Measurements from ENCODE around the gene GNL1. TPM values are rescaled to one million over a fixed set of nuclear protein-coding genes. Genes with fewer than 3 reads are reported as not detected.
"Not testable (repeated sequence)": the region's sequence is repeated elsewhere in the genome, so short reads cannot be mapped to it uniquely, and the experiment has no call there.

The GNL1 gene
- total and polyA plus RNA-seq, 4 donors: 41.0 to 68.5 (median 54.6) TPM

DNA sequence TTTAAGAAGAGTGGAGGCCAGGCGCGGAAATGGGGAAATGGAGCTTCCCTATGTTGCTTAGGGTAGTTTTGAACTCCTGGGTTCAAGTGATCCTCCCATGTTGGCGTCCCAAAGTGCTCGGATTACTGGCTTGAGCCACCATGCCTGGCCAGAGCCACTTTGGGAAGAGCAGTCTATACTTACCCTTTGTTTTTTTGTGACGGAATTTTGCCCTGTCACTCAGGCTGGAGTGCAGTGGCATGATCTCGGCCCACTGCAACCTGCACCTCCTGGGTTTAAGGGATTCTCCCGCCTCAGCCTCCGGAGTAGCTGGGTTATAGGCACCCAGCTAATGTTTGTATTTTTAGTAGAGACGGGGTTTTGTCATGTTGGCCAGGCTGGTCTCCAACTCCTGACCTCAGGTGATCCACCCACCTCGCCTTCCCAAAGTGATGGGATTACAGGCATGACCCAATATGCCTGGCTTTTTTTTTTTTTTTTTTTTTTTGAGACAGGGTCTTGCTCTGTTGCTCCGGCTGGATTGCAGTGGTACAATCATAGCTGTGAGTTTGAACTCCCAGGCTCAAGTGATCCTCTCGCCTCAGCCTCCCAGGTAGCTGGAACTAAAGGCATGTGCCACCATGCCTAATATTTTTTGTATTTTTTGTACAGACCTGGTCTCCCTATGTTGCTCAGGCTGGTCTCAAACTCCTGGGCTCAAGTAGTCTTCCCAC, 42.8 kb upstream of the GNL1 start:
- Histone ChIP-seq H3K4me1 (ENCODE audit: control insufficient read depth in 5 of 5, insufficient read depth in 5 of 5, low read length in 5 of 5) (peaks cover 0 to 7% (median 0%) of the 10 kb centered on the region in 5 donors), H3K9ac (ENCODE audit: insufficient read depth in 1 of 2, low read length in 2 of 2) (no peak overlapping the region), H3K4me3 (no peak overlapping the region), H3K27ac (ENCODE audit: low read depth in 1 of 2, low read length in 1 of 2) (no peak overlapping the region), H3K27me3 (ENCODE audit: control insufficient read depth in 3 of 3, insufficient read depth in 3 of 3, low read length in 2 of 3) (no peaks in the 10 kb centered on the region), H3K9me3 (ENCODE audit: control insufficient read depth in 4 of 4, insufficient read depth in 3 of 4, low read length in 3 of 4) (no peaks in the 10 kb centered on the region), H3K36me3 (ENCODE audit: control insufficient read depth in 4 of 4, insufficient read depth in 4 of 4, low read length in 4 of 4) (peaks cover 21 to 44% (median 27%) of the 10 kb centered on the region in 4 donors)
- DNase-seq (no peak), ATAC-seq (ENCODE audit: insufficient read depth, low FRiP score) (no peak)
- TF ChIP-seq, protein P1, sequence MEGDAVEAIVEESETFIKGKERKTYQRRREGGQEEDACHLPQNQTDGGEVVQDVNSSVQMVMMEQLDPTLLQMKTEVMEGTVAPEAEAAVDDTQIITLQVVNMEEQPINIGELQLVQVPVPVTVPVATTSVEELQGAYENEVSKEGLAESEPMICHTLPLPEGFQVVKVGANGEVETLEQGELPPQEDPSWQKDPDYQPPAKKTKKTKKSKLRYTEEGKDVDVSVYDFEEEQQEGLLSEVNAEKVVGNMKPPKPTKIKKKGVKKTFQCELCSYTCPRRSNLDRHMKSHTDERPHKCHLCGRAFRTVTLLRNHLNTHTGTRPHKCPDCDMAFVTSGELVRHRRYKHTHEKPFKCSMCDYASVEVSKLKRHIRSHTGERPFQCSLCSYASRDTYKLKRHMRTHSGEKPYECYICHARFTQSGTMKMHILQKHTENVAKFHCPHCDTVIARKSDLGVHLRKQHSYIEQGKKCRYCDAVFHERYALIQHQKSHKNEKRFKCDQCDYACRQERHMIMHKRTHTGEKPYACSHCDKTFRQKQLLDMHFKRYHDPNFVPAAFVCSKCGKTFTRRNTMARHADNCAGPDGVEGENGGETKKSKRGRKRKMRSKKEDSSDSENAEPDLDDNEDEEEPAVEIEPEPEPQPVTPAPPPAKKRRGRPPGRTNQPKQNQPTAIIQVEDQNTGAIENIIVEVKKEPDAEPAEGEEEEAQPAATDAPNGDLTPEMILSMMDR (IDR thresholded peaks at IDR 0.05; ENCODE audit: control extremely low read depth, extremely low read depth): no peak
- WGBS, 2 donors: 77 to 85% methylated on average over 12 of the region's 12 CpGs

DNA sequence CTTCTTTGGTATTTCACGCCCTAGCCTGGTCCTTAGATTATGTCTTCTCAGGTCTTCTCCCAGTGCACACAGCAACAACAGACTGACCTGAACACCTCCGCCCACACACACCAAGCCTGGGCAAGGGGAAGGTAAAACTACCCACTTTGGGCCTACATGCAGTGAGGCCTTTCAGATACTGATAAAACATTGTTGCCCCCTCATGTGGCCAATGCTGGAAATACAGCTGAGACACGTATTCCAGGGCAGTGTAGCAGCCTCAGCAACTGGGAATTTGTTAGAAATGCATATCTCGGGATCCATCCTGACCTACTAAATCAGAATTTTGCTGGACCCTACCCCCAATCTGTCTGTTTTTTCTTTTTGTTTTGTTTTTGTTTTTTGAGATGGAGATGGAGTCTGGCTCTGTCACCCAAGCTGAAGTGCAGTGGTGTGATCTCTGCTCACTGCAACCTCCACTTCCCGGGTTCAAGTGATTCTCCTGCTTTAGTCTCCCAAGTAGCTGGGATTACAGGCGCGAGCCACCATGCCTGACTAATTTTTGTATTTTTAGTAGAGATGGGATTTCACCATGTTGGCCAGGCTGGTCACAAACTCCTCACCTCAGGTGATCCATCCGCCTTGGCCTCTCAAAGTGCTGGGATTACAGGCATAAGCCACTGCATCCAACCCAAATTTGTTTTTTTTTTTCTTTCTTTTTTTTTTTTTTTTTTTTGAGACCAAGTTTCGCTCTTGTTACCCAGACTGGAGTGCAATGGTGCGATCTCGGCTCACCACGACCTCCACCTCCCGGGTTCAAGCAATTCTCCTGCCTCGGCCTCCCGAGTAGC, 41.2 kb upstream of the GNL1 start:
- H3K4me3 ChIP-seq; H3K27me3 ChIP-seq (ENCODE audit: control insufficient read depth in 3 of 3, insufficient read depth in 3 of 3, low read length in 2 of 3); H3K27ac ChIP-seq (ENCODE audit: low read depth in 1 of 2, low read length in 1 of 2); H3K9me3 ChIP-seq (ENCODE audit: control insufficient read depth in 4 of 4, insufficient read depth in 3 of 4, low read length in 3 of 4); H3K9ac ChIP-seq (ENCODE audit: insufficient read depth in 1 of 2, low read length in 2 of 2); H3K4me1 ChIP-seq (ENCODE audit: control insufficient read depth in 5 of 5, insufficient read depth in 5 of 5, low read length in 5 of 5): not testable (repeated sequence)
- ATAC-seq (ENCODE audit: insufficient read depth, low FRiP score) (peak; percentile 82), DNase-seq (peak; percentile 76 to 80 (median 77))
- TF ChIP-seq, protein P1 (IDR thresholded peaks at IDR 0.05; ENCODE audit: control extremely low read depth, extremely low read depth): peak; percentile 84
- 75 to 79% methylated on average over 15 of the region's 15 CpGs for WGBS, 2 donors
- H3K36me3 ChIP-seq (ENCODE audit: control insufficient read depth in 4 of 4, insufficient read depth in 4 of 4, low read length in 4 of 4): peaks cover 6 to 31% (median 16%) of the 10 kb centered on the region in 4 donors

DNA sequence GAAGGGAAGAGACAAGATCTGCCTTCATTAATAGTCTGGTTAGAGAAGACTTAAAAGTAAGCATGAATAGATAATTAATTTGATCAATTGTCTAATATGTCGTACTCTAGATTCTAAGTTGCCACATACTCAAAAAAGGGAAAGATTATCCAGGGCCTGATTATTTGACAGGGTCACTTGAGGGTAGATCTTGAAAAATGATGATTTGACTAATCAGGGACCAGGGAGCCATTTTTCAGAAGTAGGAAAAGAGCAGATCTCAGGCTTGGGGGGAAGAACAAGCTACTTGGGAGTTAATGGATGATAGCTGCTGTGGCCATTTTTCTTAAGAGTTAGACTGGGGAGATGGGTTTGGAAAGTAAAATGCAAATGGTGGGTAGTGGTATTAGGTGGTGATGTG, 36.0 kb upstream of the GNL1 start:
- H3K4me1 ChIP-seq (ENCODE audit: control insufficient read depth in 5 of 5, insufficient read depth in 5 of 5, low read length in 5 of 5): peaks cover 0 to 8% (median 3%) of the 10 kb centered on the region in 5 donors
- H3K27me3 ChIP-seq (ENCODE audit: control insufficient read depth in 3 of 3, insufficient read depth in 3 of 3, low read length in 2 of 3): no peaks in the 10 kb centered on the region
- peaks cover 17 to 46% (median 23%) of the 10 kb centered on the region in 4 donors for H3K36me3 ChIP-seq (ENCODE audit: control insufficient read depth in 4 of 4, insufficient read depth in 4 of 4, low read length in 4 of 4)
- TF ChIP-seq, protein P1 (IDR thresholded peaks at IDR 0.05; ENCODE audit: control extremely low read depth, extremely low read depth): no peak
- no peaks in the 10 kb centered on the region for H3K9me3 ChIP-seq (ENCODE audit: control insufficient read depth in 4 of 4, insufficient read depth in 3 of 4, low read length in 3 of 4)
- peak overlapping the region in 1 of 2 donors; percentile 10 for H3K27ac ChIP-seq (ENCODE audit: low read depth in 1 of 2, low read length in 1 of 2)
- WGBS, 2 donors: 96 to 97% methylated on average over 1 of the region's 1 CpG
- no peak overlapping the region for H3K4me3 ChIP-seq
- DNase-seq (no peak), ATAC-seq (ENCODE audit: insufficient read depth, low FRiP score) (no peak)
- H3K9ac ChIP-seq (ENCODE audit: insufficient read depth in 1 of 2, low read length in 2 of 2): no peak overlapping the region
